ENCODE results near the gene SPAG17. TPM values are rescaled to one million over a fixed set of nuclear protein-coding genes. Genes with fewer than 3 reads are reported as not detected.

Gene SPAG17
- 8.8 TPM for total RNA-seq

GRCh38 chr1:118185084-118185832 is at the start of gene SPAG17:
TSS of gene SPAG17 (minus strand) at chr1:118185228. CDS start at chr1:118185157, 71 bp downstream.

DNA sequence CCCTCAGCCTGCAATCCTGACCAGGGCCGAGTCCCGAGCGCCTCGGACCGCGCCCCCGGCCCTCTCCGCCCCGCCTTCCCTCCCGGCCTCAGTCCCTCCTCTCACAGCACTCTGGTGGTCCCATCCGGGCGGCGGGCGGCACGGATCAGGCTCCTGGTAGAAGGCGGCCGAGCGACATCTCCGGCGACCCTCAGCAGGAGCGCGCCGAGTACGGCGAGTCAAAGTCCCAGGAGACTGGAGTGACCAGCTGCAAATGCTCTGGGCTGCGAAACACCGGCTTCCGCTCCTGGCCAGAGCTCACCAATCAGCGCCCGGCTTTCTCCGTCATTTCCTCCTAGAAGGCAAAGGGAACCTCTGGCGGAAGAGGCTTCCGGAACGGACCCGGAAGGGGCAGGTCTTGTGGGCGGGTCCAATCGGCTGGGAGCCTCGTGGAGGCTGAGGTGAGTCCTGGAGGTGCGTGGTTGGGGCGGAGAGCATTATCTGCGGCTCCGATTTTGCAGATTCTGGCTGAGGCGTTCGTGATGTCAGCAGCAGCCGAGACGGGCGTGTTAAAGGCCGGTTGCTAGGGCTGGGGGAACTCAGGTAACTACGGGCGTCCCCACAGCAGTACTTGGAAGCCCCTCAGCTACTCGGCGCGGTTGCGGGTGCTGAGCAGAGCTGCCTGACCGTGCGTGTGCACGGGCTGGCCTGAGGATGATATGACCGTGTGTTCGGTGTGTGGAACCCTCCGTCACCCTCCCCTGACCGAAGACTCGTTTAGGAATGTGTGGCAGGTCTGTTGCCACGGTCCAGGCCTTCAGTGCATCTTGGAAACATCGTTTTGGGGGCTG is 255.5 kb downstream of the SPAG17 start, which contains the start of the genes GDAP2 and WDR3:
TSS of gene GDAP2 (minus strand) at position 279 of the 830 bp plus-strand sequence. CDS start 9,264 bp downstream, outside the sequence.
TSS of gene WDR3 (plus strand) at position 397 of the 830 bp plus-strand sequence. CDS start 3,581 bp downstream, outside the sequence.

